Measurements from ENCODE around the gene XYLT1. TPM values are rescaled to one million over a fixed set of nuclear protein-coding genes. Genes with fewer than 3 reads are reported as not detected.

The XYLT1 gene
- total RNA-seq, 1 donor from 2014 or later = under 0.01 TPM

GRCh38 chr16:17227278-17227677 is 243.5 kb downstream of the XYLT1 start:
- TF ChIP-seq CTCF (IDR thresholded peaks at IDR 0.05; ENCODE audit: insufficient read depth, low read length, severe bottlenecking) = no peak
- Histone ChIP-seq H3K4me3 (ENCODE audit: low read depth, low read length) (no peak overlapping the region), H3K27me3 (ENCODE audit: control insufficient read depth, insufficient read depth, low read length) (no peaks in the 10 kb centered on the region), H3K36me3 (ENCODE audit: control insufficient read depth, insufficient read depth, low read length) (no peaks in the 10 kb centered on the region)
- peak; percentile 7 for DNase-seq (ENCODE audit: low read depth)
- FAIRE-seq = no peak

GRCh38 chr16:17225541-17225940 is 245.2 kb downstream of the XYLT1 start:
- DNase-seq (ENCODE audit: low read depth) = no peak
- no peak for TF ChIP-seq CTCF (IDR thresholded peaks at IDR 0.05; ENCODE audit: insufficient read depth, low read length, severe bottlenecking)

DNA sequence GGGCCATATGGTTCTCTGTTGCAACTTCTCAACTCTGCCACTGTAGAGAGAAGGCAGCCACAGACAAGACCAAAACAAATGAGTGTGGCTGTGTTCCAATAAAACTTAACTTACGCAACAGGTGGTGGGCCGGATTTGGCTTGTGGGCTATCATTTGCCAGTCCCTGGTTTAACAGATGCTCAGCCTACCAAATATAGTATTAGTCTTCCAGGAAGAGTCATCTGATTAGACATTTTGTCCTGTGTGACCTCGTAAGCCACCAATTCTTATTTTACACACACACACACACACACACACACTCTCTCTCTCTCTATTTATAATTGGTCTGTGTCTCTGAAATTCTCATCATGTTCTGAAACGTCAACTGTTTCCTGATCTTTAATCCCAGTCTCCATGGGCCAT is 245.9 kb downstream of the XYLT1 start:
- Histone ChIP-seq H3K36me3 (ENCODE audit: control insufficient read depth, insufficient read depth, low read length) (no peaks in the 10 kb centered on the region), H3K4me3 (ENCODE audit: low read depth, low read length) (no peak overlapping the region), H3K27me3 (ENCODE audit: control insufficient read depth, insufficient read depth, low read length) (no peaks in the 10 kb centered on the region)
- DNase-seq (ENCODE audit: low read depth) = no peak
- TF ChIP-seq CTCF (IDR thresholded peaks at IDR 0.05; ENCODE audit: insufficient read depth, low read length, severe bottlenecking) = no peak
- FAIRE-seq = no peak

More at GRCh38 chr16:17225541-17225940, 245.2 kb downstream of the XYLT1 start:
- FAIRE-seq = no peak
- no peaks in the 10 kb centered on the region for H3K36me3 ChIP-seq (ENCODE audit: control insufficient read depth, insufficient read depth, low read length)
- H3K4me3 ChIP-seq (ENCODE audit: low read depth, low read length) = no peak overlapping the region
- H3K27me3 ChIP-seq (ENCODE audit: control insufficient read depth, insufficient read depth, low read length) = no peaks in the 10 kb centered on the region

- H3K27me3 ChIP-seq (ENCODE audit: control insufficient read depth, insufficient read depth, low read length) = no peaks in the 10 kb centered on the region
- TF ChIP-seq CTCF (IDR thresholded peaks at IDR 0.05; ENCODE audit: insufficient read depth, low read length, severe bottlenecking) = no peak
- FAIRE-seq (no peak), DNase-seq (ENCODE audit: low read depth) (no peak)
- H3K4me3 ChIP-seq (ENCODE audit: low read depth, low read length) = no peak overlapping the region
- no peaks in the 10 kb centered on the region for H3K36me3 ChIP-seq (ENCODE audit: control insufficient read depth, insufficient read depth, low read length)
Measured at GRCh38 chr16:17224350-17224749, 246.4 kb downstream of the XYLT1 start.

DNA sequence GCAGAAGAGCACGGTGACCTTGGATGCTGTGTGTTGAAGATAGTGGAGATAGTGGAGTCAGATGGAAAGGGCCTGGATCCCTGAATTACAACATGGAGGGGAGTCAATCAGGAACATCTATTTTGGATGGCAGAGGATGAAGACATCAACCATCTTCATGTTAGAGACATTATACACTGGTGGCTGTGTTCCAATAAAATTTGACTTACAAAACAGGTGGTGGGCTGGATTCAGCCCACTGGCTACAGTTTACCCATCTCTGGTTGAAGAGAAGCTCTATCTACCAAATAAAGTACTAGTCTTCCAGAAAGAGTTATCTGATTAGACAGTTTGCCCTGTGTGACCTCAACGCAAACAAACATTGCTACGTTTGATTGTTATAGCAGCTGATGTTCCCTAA is 247.2 kb downstream of the XYLT1 start:
- no peaks in the 10 kb centered on the region for H3K27me3 ChIP-seq (ENCODE audit: control insufficient read depth, insufficient read depth, low read length)
- DNase-seq (ENCODE audit: low read depth) = no peak
- H3K36me3 ChIP-seq (ENCODE audit: control insufficient read depth, insufficient read depth, low read length) = no peaks in the 10 kb centered on the region
- no peak for TF ChIP-seq CTCF (IDR thresholded peaks at IDR 0.05; ENCODE audit: insufficient read depth, low read length, severe bottlenecking)
- no peak overlapping the region for H3K4me3 ChIP-seq (ENCODE audit: low read depth, low read length)
- no peak for FAIRE-seq

DNA sequence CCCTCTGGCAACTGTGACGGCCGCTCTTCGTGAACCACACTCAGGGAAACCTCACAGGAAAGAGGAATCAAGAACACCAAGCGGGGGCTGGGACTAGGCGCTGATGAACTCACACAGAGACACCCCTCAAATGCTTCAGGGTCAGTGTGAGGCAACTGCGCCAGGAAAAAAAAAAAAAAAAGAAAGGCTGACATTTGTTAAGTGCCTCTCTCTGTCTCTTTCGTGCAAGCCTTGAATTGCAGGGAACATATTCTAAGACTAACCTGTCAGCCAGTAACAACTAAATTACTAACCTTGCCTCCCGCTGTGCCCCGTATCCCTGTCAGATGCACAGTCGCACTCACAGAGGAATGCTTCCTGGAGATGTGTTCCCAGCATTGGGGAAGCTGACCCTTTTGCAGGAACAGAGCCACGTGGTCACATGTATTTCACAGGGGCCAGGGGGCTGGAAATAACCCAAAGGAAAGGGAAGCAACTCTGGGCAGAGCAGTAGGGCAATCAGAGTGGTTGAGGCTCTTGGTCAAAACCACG is 247.8 kb downstream of the XYLT1 start:
- no peak for TF ChIP-seq CTCF (IDR thresholded peaks at IDR 0.05; ENCODE audit: insufficient read depth, low read length, severe bottlenecking)
- DNase-seq (ENCODE audit: low read depth) (no peak), FAIRE-seq (no peak)
- Histone ChIP-seq H3K36me3 (ENCODE audit: control insufficient read depth, insufficient read depth, low read length) (no peaks in the 10 kb centered on the region), H3K27me3 (ENCODE audit: control insufficient read depth, insufficient read depth, low read length) (no peaks in the 10 kb centered on the region), H3K4me3 (ENCODE audit: low read depth, low read length) (no peak overlapping the region)

Measured in bronchial epithelial cell (primary cell).